Measurements from ENCODE around the gene DPP6.
"Not testable (repeated sequence)": the region's sequence is repeated elsewhere in the genome, so short reads cannot be mapped to it uniquely, and the experiment has no call there.

DPP6 gene

DNA sequence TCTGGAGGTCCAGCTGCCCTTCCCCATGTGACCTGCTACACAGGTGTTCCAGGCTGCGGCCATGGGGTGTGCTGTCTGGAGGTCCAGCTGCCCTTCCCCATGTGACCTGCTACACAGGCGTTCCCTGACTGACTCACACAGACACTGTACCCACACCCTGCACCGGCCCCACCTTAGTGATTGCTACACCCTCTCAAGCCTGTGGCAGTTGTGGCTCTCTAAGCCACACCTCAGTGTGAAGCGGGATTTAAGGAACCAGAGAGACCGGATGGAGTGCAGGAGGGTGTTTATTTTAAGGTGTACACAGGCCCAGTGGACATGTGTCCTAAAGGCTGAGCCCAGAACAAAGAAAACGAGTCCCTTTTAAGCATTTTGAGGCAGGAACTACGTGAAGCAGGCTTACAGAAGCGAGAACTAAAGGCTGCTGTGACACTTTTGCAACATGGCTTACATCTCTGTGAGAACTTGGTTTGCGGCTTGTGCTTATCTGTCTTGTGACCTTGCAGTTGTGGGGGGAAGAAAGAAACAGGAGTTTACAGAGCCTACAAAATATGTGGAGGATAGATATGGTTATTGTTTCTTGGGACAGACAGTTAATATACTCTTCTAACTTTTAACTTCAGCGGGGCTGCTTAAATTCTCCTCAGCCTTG, 624.4 kb downstream of the DPP6 start:
- no peak for DNase-seq
- Mint-ChIP-seq H3K9me3 (peaks cover 1 to 5% of the 10 kb centered on the region in 2 donors), H3K4me1 (no peaks in the 10 kb centered on the region), H3K4me3 (no peak overlapping the region), H3K27me3 (no peaks in the 10 kb centered on the region), H3K36me3 (no peaks in the 10 kb centered on the region), H3K27ac (no peak overlapping the region)
- ATAC-seq (replicated peaks) = no peak

GRCh38 chr7:154677454-154677853, 625.3 kb downstream of the DPP6 start:
- ATAC-seq (replicated peaks) = no peak
- Mint-ChIP-seq H3K36me3 (no peaks in the 10 kb centered on the region), H3K9me3 (peaks cover 1 to 5% of the 10 kb centered on the region in 2 donors), H3K27me3 (no peaks in the 10 kb centered on the region), H3K4me3 (no peak overlapping the region), H3K4me1 (no peaks in the 10 kb centered on the region), H3K27ac (no peak overlapping the region)
- DNase-seq = no peak

DNA sequence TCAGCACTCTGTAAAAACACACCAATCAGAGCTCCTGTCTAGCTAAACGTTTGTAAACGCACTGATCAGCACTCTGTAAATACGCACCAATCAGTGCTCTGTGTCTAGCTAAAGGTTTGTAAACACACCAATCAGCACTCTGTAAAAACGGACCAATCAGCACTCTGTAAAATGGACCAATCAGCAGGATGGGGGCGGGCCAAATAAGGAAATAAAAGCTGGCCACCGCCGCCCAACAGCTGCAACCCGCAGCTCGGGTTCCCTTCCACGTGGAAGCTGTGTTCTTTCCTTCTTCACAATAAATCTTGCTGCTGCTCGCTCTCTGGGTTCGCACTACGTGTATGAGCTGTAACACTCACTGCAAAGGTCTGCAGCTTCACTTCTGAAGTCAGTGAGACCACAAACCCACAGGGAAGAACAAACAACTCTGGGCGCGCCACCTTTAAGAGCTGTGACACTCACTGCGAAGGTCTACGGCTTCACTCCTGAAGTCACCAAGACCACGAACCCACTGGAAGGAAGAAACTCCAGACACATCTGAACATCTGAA, 625.9 kb downstream of the DPP6 start:
- H3K36me3 Mint-ChIP-seq; H3K27me3 Mint-ChIP-seq; DNase-seq; ATAC-seq (replicated peaks); H3K4me1 Mint-ChIP-seq; H3K4me3 Mint-ChIP-seq; H3K27ac Mint-ChIP-seq; H3K9me3 Mint-ChIP-seq: not testable (repeated sequence)

GRCh38 chr7:154679379-154680053, 627.3 kb downstream of the DPP6 start:
- DNase-seq (no peak), ATAC-seq (replicated peaks) (no peak)
- Mint-ChIP-seq H3K4me3 (no peak overlapping the region), H3K27ac (no peak overlapping the region), H3K9me3 (peaks cover 0 to 1% of the 10 kb centered on the region in 2 donors), H3K27me3 (no peaks in the 10 kb centered on the region), H3K36me3 (no peaks in the 10 kb centered on the region), H3K4me1 (no peaks in the 10 kb centered on the region)

DNA sequence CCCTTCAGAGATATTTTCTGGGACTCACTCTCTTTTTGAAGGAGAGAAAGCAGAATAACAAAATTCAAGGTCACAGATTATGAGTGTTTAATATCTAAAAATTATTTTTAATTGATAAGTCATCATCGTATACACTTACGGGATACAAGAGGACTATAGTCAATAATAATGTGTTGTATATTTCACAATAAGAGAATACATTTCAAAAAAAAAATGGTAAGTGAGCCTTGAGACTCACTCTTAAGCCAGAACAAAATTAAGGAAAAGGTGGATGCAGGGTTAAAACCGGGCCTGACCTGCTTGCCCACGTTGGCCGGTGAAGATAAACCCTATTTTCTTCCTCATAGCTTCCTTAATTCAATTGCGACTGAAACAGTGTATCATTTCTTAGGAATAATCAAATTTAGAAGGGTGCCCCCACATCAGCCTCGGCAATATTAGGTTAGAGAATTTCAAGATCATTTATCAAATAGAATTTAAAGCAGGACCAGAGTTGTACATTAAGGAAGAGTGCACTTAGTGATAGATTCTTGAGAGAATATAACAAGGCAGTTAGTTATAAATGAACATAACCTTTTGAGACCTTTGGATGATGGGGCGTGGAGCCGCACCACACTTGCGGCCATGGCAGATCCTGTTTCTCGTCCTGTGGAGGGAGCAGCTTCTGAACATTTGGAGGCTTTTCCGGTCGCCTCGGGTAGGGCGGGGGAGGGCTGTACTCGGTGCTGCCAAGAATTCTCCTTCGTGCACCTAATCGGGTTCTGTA, 628.9 kb downstream of the DPP6 start:
- Mint-ChIP-seq H3K4me3 (no peak overlapping the region), H3K9me3 (peaks cover 0 to 1% of the 10 kb centered on the region in 2 donors), H3K4me1 (no peaks in the 10 kb centered on the region), H3K36me3 (no peaks in the 10 kb centered on the region), H3K27ac (no peak overlapping the region), H3K27me3 (no peaks in the 10 kb centered on the region)
- ATAC-seq (replicated peaks) (no peak), DNase-seq (no peak)

DNA sequence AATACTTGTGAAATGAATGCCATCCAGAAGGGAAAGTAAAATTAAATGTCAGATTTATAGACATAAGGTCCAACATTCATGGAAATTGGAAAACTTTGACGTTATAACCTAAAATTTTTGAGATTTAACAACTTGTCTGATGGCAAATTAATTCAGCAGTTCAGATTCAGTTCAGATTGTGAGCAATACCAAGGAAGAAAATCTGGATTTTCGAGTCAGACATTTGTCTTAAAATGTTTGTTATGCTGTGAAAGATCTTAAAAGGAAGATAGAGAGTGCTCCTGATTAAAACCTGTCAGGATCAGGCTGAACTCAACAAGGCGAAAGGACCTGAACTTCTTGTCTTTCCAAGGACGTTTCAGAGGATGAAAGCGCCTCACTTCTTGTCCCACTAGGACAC, 629.8 kb downstream of the DPP6 start:
- Mint-ChIP-seq H3K27ac (no peak overlapping the region), H3K4me1 (no peaks in the 10 kb centered on the region), H3K9me3 (peaks cover 0 to 1% of the 10 kb centered on the region in 2 donors), H3K4me3 (no peak overlapping the region), H3K36me3 (no peaks in the 10 kb centered on the region), H3K27me3 (no peaks in the 10 kb centered on the region)
- ATAC-seq (replicated peaks) = no peak
- DNase-seq = no peak

DNA sequence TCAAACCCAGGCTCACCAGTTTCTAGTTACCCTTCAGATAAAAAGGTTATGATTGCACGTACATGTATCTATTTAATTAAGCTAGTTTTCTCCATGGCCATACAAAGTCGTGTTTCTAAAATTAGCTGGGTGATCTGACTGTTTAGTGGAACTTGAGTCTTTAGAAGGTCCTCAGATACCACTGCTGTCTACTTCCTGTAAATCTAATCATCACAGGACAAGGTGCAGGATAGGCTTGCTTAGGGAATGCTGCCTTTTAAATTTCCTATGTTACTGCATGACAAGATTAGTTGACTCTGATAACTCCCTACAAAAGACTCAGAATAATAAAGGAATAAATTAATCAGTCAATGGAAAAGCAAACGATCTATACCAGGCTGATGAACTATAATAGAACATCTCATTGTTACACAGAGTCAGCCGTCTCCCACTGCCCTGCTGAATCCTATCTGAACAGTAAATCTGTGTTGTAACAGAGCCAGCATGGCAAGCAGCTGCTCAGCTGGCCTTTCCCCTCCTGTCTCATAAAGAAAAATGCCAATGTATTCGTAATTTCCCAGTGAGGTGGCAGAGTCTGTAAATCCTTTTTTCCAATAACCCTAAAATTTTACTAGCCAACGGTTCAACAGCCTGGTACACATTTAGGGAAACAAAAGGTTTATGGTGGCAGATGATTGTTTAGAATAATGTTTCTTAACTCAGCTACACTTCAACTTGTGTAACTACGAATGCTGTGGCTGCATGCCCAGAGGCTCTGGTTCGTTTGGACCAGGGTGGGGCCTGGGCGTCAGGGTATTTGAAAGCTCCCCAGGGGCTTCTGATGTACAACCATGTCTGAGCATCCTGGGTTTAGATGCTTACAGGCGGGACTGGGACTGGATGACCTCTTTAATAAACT, 632.7 kb downstream of the DPP6 start:
- Mint-ChIP-seq H3K36me3 (no peaks in the 10 kb centered on the region), H3K27ac (no peak overlapping the region)

DNA sequence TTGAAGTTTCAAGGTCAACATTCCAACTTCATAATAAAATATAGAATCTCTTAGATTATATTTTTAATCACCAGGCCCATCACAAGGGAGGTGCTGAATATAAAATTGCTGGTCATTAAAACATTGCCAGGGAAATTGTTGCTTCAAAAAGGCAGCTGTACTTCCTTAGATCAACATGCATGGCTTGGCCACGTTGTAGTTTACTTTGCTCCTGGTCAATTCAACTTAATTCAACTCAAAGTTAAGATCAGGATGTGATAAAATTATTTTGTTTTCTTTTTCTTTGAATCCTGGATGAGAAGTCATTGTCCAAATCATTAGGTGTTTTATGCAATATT, 633.3 kb downstream of the DPP6 start:
- H3K27ac Mint-ChIP-seq = no peak overlapping the region
- H3K4me1 Mint-ChIP-seq = no peaks in the 10 kb centered on the region
- ATAC-seq (replicated peaks) (no peak), DNase-seq (no peak)
- peaks cover 0 to 1% of the 10 kb centered on the region in 2 donors for H3K9me3 Mint-ChIP-seq
- H3K4me3 Mint-ChIP-seq = no peak overlapping the region
- H3K36me3 Mint-ChIP-seq = no peaks in the 10 kb centered on the region
- no peaks in the 10 kb centered on the region for H3K27me3 Mint-ChIP-seq

More for the DNA sequence above, 632.7 kb downstream of the DPP6 start:
- Mint-ChIP-seq H3K9me3 (peaks cover 0 to 1% of the 10 kb centered on the region in 2 donors), H3K27me3 (no peaks in the 10 kb centered on the region), H3K4me3 (no peak overlapping the region), H3K4me1 (no peaks in the 10 kb centered on the region)
- ATAC-seq (replicated peaks) = no peak
- no peak for DNase-seq

DNA sequence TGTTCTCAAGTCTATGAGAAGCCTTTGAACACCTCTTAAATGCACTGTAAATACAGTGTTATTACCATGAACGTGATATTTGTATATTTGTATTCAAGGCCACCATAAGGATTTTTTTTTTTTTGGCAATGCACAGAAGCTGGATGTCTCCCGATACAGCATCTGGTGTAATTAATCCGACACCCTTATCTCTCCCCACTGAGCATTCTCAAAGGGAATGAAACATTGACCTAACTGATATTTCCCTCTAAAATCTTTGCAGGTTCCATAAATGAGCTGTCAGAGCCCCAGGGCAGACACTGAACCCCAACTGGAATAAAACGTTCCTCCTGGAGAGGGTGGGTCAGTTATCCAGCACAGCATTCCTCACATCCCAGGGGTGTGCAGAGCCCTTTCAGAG, 634.1 kb downstream of the DPP6 start:
- Mint-ChIP-seq H3K4me3 (no peak overlapping the region), H3K36me3 (no peaks in the 10 kb centered on the region), H3K27me3 (no peaks in the 10 kb centered on the region), H3K4me1 (no peaks in the 10 kb centered on the region), H3K9me3 (peaks cover 0 to 1% of the 10 kb centered on the region in 2 donors), H3K27ac (no peak overlapping the region)
- DNase-seq = no peak
- no peak for ATAC-seq (replicated peaks)

DNA sequence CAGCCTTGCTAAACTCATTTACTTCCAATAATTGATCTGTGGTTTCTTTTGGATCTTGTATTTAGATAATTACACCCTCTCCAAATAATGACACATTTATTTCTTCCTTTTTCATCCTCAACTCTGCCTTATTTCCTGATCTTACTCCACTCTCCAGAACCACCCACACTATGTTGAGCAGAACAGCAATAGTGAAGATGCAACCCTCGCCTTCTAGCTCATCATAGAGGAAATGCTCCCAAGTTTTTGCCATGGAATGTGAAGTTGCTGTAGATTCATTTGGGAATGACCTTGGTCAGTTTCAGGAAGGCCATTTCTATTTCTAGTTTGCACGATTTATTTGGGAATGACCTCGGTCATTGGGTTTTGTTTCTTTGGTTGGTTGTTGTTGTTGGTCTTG, 636.8 kb downstream of the DPP6 start:
- ATAC-seq (replicated peaks) (no peak), DNase-seq (no peak)
- Mint-ChIP-seq H3K27me3 (no peaks in the 10 kb centered on the region), H3K4me3 (no peak overlapping the region), H3K4me1 (no peaks in the 10 kb centered on the region), H3K36me3 (no peaks in the 10 kb centered on the region), H3K27ac (no peak overlapping the region), H3K9me3 (peaks cover 0 to 1% of the 10 kb centered on the region in 2 donors)

DNA sequence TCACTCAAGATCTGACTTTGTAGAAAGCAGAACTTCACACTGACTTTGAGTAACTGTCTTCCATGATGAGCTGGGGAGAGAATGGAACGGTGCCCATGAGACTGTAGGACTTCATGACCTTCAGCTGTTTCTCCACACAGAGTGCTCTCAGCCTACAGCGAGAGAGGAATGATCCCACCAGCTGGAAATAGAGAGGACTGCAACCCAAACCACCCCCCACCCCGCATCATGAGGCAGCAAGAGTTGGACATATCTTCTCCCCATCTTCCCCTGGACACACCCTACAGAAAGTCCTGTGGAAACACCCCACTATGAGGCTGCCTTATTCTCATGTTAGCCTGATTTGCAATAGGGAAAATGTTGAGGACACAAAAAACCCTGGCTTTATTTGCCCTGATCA, 638.2 kb downstream of the DPP6 start:
- no peaks in the 10 kb centered on the region for H3K36me3 Mint-ChIP-seq
- H3K27me3 Mint-ChIP-seq = no peaks in the 10 kb centered on the region

DNA sequence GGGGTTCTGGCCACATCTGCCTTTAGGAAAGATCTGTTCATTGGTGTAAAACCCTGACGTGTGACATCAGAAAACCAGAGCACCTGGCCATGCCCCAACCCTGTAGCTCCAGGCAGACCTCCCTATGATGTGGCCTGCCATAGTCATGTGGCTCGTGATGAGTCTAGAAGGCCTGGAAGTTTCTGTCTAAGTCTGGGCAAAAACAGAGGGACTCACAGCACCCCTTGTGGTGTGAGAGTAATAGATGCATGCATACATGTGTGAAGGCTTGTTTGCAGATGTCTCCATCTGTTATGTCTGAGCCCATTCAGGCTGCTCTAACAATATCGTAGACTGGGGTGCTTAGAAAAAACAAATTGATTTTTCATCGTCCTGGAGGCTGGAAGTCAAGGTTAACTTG, 641.5 kb downstream of the DPP6 start:
- no peaks in the 10 kb centered on the region for H3K36me3 Mint-ChIP-seq
- DNase-seq (no peak), ATAC-seq (replicated peaks) (no peak)
- H3K27ac Mint-ChIP-seq = no peak overlapping the region
- H3K4me3 Mint-ChIP-seq = no peak overlapping the region
- H3K9me3 Mint-ChIP-seq = peaks cover 2 to 3% of the 10 kb centered on the region in 2 donors
- no peaks in the 10 kb centered on the region for H3K27me3 Mint-ChIP-seq
- H3K4me1 Mint-ChIP-seq = no peaks in the 10 kb centered on the region

More for the DNA sequence above, 638.2 kb downstream of the DPP6 start:
- no peak for ATAC-seq (replicated peaks)
- Mint-ChIP-seq H3K4me1 (no peaks in the 10 kb centered on the region), H3K4me3 (no peak overlapping the region), H3K9me3 (peaks cover 0 to 1% of the 10 kb centered on the region in 2 donors), H3K27ac (no peak overlapping the region)
- DNase-seq = no peak

GRCh38 chr7:154695836-154696235, 643.6 kb downstream of the DPP6 start:
- no peaks in the 10 kb centered on the region for H3K27me3 Mint-ChIP-seq
- H3K36me3 Mint-ChIP-seq = no peaks in the 10 kb centered on the region
- H3K4me1 Mint-ChIP-seq = no peaks in the 10 kb centered on the region
- DNase-seq (no peak), ATAC-seq (replicated peaks) (no peak)
- no peak overlapping the region for H3K27ac Mint-ChIP-seq
- H3K4me3 Mint-ChIP-seq = no peak overlapping the region
- H3K9me3 Mint-ChIP-seq = peaks cover 2 to 4% of the 10 kb centered on the region in 2 donors

DNA sequence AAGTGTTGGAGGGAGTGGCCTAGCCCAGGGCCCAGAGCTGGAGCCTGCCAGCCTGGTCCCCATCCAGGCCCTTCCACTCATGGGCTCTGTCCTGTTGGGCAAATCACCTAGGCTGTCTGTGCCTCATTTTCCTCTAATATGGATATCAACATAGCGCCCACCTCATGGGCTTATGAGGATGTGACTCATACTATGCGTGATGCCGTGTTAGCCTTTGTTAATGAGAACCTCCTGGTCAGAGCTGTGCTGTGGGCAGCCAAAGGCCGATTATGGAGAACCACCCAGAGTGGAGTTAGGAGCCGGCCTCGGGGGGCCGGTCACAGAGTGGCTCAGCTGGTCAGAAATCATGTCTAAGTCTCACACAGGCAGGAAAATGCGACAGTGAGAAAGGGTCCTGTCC, 644.4 kb downstream of the DPP6 start:
- Mint-ChIP-seq H3K4me1 (no peaks in the 10 kb centered on the region), H3K4me3 (no peak overlapping the region), H3K27ac (no peak overlapping the region), H3K27me3 (no peaks in the 10 kb centered on the region), H3K36me3 (no peaks in the 10 kb centered on the region), H3K9me3 (peaks cover 3 to 11% of the 10 kb centered on the region in 2 donors)
- DNase-seq (no peak), ATAC-seq (replicated peaks) (no peak)

Measured in stimulated activated naive B cell treated with anti-CD40 and anti-IgM and Interleukin-4, amounts not matched to agents 10 μg/mL and 1 μg/mL and 100 μg/mL, for 72 hours (primary cell).